Fibroblast of skin of right quadriceps (primary cell): ENCODE measurements around the gene SLC4A1.

Experiments used
- DNase-seq: peaks from one replicate; pipeline ENCODE4 v3.0.0-alpha.2; 2013

The SLC4A1 gene

DNA sequence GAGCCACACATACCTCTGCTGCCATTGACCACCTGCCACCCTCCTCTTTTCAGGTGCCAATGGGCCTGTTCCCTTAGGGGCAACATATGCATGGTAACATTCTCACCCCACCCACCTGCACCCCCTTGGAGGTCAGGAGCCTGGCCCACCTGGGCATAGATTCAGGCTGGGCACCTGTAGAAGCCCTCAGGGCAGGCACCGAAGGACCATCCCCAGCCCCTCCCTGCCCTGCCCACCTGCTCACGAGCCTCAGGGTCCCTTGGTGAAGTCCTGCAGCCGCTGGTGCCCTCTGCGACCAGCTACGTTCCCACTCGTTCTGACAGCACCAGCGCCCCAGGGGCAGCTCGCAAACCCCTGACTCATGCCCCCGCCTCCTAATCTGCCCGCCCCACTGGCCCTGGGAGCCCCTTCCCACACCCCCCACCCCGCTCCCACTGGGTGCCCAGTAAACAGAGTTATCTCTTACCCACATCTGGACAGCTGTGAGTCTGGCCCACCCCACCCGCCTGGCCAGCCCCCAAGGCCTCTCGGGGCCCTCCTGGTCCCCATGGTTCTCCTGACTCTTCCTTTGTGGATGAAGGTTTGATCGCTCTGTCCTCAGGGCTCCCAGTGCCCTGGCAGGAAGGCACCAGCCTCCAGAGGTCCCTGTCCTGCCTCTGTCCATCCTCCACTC is at the start of gene SLC4A1:
SLC4A1 (minus strand) TSS at position 318 of the 673 bp plus-strand sequence. CDS start 5,269 bp downstream, outside the sequence.
- no peak for DNase-seq

DNA sequence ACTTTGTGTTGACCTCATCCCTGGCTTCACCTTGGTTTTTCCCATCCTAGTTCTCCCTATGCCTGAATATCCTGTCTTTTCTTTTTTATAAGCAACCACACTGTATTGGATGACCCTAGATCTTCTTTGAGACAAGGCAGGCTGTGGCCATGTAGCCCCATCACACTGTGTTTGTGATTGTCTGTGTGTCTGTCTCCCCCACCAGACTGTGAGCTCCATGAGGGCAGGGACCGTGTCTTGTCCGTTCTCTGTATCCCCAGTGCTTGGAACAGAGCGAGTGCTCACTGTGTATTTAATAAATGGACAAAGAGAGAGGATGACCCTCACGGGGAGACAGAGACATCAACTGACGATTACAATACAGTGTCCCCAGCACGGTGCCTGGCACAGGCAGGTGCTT is 49.6 kb upstream of the SLC4A1 start:
- no peak for DNase-seq

GRCh38 chr17:44315760-44316731 is 48.1 kb upstream of the SLC4A1 start:
- no peak for DNase-seq

DNA sequence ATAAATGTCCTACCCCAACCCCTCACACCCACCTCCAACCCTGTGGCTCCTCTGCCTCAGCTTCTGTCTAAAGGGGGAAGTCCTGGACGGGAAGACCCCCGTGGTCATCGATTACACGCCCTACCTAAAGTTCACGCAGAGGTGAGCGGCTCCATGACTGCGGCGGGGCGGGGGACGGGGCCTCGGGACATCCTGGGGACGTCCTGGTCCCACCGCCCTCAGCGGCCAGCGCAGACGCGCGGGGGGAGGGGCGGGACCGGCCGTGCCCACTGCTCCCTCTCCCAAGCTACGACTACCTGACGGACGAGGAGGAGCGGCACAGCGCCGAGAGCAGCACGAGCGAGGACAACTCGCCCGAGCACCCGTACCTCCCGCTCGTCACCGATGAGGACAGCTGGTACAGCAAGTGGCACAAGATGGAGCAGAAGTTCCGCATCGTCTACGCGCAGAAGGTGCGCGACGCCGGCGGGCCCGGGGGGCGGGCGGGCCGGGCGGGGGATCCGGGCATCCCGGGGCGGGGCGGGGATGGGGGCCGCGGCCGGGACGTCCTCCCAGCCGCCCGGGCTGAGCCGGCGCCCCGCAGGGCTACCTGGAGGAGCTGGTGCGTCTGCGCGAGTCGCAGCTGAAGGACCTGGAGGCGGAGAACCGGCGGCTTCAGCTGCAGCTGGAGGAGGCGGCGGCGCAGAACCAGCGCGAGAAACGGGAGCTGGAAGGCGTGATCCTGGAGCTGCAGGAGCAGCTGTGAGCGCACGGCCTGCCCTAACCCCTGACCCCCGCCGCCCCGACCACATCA is 47.1 kb upstream of the SLC4A1 start:
- no peak for DNase-seq

DNA sequence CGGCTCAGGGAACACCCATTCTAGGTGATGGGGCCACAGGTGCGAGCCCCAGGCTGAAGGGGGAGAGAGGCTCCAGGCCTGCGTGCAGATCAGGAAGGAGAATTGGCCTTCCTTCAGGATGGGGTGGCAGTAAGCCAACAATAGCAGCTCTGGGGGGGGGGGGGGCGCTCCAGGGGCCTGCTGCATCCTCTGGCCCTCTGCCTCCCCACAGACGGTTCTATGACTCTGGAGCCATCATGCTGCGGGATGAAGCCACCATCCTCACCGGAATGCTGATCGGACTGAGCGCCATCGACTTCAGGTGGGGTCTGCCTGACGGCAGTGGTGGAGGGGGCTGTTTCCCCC is 46.6 kb upstream of the SLC4A1 start:
- no peak for DNase-seq

- no peak for DNase-seq
Observed at GRCh38 chr17:44314031-44314430, 46.1 kb upstream of the SLC4A1 start.

DNA sequence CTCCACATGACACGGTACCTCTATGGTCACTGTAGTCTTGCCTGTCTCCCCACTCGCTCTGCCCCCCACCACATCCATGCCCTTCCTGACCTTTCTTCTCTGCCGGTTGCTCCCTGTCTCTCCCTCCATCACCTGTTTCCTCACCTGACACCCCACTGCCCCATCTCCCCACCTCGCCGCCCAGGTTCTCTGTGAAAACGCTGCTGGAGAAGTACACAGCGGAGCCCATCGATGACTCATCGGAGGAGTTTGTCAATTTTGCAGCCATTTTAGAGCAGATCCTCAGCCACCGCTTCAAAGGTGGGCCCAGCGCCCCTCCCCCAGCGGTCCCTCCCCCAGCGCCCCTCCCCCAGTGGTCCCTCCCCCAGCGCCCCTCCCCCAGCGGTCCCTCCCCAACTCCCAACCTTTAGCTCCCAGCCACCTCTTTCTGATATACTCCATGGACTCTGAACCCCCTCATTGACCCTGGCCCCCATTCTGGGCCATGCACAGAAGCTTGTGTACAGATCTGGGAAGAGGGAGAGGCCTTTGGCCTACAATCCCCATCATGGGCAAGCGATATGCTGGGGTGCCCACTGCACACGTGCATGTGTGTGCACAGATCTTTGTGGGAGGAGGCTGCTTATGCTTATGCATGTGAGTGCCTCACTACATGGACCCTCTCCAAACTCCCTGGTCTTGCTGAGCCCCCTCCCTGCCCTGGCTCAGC is 44.6 kb upstream of the SLC4A1 start:
- no peak for DNase-seq

DNA sequence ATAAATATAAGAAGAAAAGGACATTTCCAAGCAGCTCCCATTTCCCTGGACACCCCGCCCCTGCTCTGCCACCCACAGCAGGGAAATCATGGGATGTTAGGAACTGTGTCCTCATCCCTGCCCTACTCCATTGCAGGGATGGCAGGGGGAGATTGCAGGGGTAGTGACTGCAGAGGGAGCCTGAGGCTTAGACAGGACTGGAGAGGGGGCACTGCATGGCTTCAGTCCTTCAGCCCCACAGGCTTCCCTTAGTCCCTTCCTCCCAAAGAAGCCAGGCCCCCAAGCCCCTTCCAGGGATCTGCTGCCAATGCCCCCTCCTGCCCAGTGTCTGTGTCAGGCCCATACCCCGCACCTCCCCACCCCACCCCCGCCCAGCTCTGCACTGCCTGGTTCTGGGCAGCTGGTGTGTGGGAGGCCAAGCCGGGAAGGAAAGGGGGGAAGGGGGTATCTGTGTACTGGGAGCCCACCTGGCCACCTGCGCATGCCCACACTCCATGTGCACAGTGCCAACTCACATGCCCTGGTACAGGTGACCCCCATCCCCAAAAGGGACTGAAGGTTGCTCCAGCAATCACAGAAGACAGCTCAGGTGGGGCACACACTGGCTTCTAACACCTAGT is 43.7 kb upstream of the SLC4A1 start:
- no peak for DNase-seq

DNA sequence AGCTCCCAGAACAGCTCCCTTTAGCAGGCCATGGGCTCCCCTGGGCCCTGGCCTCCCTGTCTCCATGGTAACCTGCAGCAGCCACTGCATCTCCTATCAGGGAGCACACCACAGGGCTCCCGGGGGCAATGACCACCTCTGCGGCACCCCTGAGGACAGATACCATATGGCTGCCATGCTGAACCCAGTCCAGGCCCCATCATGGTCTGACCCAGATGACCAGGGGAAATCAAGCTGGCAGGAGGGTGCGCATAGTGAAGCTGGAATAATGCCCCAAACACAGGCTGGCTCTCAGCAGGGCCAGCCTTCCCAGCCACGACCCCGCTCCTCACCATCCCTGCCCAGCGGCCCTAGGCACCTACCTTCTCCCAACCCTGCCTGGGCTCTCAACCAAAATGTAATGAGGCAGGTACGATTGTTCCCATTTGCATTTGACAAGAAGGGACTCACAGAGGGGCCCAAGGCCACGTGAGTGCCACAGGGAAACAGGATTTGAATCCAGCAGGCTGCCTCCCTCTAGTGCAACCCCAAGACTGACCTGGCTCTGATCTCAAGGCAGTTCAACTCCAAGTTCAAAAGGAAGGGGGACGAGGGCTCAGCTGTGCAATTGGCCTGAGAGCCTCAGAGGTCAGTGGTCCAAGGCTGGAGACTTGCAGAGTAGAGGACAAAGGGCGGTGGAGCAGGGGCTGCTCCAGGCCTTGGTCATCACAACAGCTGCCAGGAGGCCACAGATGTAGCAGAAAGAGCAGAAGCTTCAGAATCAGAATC is 42.9 kb upstream of the SLC4A1 start:
- no peak for DNase-seq

- no peak for DNase-seq
Observed at GRCh38 chr17:44310188-44310587, 42.3 kb upstream of the SLC4A1 start.

GRCh38 chr17:44309472-44309871 is 41.5 kb upstream of the SLC4A1 start:
- no peak for DNase-seq

- no peak for DNase-seq
Observed at GRCh38 chr17:44308865-44309264, 40.9 kb upstream of the SLC4A1 start.

DNA sequence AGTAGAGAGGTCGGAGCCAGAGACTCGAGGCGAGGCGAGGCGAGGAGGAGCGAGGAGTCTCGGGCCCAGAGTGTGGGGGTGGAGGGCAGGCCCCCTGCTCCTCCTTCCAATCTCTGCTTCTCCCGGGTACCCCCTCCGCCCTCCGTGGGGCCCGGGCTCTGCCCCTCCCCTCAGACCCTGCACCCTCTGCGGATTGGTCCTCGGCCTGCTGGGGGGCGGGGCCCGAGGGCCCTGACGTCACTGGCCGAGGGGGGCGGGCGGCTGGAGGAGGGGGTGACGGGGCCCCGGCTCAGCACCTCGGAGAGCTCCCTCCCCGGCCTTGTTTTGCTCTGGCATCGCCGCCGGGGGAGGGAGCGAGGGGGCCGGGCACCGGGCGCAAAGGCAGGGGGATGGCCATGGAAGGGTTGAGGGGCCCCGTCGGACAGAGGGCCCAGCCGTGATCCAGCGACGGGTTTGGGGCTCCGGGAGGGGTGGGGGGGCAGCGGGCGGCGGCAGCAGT is 40.4 kb upstream of the SLC4A1 start, which contains the start of gene RUNDC3A:
RUNDC3A (plus strand) TSS at position 282 of the 499 bp plus-strand sequence. CDS start 232 bp downstream, outside the sequence.
- peak; percentile 77 for DNase-seq

- peak; percentile 13 for DNase-seq
Observed at GRCh38 chr17:44307387-44308186, 39.7 kb upstream of the SLC4A1 start.

DNA sequence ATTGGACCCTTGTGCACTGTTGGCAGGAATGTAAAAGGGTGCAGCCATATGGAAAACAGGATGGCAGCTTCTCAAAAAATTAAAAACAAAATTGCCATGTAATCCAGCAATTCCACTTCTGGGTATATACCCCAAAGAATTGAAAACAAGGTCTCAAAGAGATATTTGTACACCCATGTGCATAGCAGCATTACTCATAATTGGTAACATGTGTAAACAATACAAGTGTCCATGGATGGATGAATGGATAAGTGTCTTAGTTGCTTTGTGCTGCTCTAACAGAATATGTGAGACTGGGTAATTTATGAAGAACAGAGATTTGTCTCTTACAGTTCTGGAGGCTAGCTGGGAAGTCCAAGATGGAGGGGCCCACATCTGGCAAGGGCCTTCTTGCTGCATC is 36.7 kb upstream of the SLC4A1 start:
- no peak for DNase-seq

DNA sequence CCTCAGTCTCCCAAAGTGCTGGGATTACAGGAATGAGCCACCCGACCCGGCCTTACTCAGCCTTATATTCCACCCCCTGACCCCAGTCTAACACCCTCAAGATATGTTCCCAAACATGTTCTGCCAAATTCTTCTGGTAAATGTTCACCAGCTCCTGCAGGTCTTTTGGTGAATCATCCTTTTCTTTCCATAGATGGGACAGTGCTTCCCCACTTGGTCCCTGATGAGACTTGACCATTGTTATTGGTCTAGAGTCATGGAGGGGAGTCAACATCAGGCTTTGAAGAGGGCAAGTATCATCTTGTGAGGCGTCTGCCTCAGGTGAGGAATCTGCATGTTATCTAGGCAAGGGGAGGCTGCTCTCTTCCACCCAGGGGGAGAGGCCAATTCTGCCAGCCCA is 30.0 kb upstream of the SLC4A1 start:
- DNase-seq = no peak

- no peak for DNase-seq
Observed at GRCh38 chr17:44293509-44294226, 25.7 kb upstream of the SLC4A1 start.

DNA sequence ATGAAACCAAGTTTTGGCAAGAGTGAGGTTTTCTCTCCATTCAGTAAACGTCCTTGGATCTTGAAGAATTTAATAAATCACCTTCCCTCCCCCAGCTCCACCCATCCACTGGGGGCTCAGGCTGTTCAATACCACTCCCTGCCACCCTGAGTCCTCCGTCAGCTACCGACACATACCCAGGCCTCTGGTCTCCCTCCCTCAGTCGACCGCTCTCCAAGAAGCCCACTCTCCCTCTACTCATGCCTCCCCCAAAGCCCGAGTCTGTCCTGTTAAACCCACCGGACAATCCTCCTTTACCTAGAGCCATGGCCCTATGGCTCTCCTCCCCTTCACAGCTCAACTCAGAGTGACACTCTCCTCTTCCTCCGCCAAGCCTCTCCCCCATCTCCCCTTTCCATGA is 19.7 kb upstream of the SLC4A1 start:
- no peak for DNase-seq

DNA sequence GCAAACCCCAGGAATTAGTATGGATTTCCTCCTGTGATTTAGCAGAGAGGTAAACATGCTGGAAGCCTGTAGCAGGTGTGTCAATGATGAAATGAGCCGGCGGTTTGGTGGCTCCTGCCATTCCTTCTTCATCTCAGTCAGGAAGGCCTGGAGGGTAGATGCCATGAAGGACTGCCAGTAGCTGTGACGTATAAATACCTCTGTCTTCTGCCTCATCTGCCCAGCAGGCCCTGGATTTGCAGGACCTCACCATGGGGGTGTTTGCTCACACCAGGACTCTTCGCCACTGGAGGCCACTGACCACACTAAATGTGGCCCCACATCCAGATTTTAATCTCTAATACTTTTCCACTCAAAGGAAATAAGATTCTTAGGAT is 16.1 kb upstream of the SLC4A1 start:
- no peak for DNase-seq
